ENCODE measurements around the gene OR10A6. TPM values are rescaled to one million over a fixed set of nuclear protein-coding genes. Genes with fewer than 3 reads are reported as not detected.

The OR10A6 gene
- total RNA-seq, 4 donors from 2014 or later = not detected

DNA sequence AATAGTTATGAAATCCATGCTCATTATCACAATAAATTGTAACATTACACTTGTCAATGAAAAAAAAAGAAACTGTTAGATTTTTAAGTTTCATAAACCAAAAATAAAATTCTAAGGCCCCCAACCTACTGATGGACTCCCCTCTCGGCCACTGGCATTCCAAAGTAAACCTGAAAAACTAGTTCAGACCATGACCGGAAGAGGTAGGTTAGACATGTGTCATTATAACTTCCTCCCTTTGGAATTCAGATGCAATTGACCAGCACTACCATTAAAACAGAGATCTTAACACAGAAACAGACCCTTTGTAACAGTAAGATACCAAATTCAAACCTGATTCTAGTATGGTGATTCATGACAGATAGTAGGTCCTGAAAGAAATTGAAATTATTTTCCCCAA lies 12.9 kb downstream of the OR10A6 start:
- ATAC-seq (ENCODE audit: low FRiP score) = no peak
- no peak for DNase-seq (ENCODE audit: low spot score)
- TF ChIP-seq, protein P1, sequence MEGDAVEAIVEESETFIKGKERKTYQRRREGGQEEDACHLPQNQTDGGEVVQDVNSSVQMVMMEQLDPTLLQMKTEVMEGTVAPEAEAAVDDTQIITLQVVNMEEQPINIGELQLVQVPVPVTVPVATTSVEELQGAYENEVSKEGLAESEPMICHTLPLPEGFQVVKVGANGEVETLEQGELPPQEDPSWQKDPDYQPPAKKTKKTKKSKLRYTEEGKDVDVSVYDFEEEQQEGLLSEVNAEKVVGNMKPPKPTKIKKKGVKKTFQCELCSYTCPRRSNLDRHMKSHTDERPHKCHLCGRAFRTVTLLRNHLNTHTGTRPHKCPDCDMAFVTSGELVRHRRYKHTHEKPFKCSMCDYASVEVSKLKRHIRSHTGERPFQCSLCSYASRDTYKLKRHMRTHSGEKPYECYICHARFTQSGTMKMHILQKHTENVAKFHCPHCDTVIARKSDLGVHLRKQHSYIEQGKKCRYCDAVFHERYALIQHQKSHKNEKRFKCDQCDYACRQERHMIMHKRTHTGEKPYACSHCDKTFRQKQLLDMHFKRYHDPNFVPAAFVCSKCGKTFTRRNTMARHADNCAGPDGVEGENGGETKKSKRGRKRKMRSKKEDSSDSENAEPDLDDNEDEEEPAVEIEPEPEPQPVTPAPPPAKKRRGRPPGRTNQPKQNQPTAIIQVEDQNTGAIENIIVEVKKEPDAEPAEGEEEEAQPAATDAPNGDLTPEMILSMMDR (IDR thresholded peaks at IDR 0.05) = no peak

DNA sequence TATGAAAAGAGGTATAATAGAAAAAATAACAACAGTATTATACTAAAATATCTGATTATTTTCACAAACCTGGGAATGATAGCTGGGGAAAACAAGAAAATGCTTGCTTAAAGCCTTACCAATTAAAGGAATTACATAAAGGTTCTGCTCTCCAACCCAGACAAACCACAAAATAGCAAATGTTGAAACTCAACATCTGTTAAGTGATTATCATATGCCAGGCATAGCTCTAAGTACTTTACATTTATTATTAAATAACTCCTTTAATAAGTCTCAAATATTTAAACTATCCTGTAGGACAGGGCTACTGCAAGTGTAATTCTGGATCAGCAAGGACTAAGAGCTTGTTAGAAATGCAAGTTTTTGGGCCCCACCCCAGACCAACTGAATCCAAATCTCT lies 20.1 kb downstream of the OR10A6 start:
- DNase-seq (ENCODE audit: low spot score) (no peak), ATAC-seq (ENCODE audit: low FRiP score) (no peak)
- TF ChIP-seq, protein P1 (IDR thresholded peaks at IDR 0.05) = no peak

DNA sequence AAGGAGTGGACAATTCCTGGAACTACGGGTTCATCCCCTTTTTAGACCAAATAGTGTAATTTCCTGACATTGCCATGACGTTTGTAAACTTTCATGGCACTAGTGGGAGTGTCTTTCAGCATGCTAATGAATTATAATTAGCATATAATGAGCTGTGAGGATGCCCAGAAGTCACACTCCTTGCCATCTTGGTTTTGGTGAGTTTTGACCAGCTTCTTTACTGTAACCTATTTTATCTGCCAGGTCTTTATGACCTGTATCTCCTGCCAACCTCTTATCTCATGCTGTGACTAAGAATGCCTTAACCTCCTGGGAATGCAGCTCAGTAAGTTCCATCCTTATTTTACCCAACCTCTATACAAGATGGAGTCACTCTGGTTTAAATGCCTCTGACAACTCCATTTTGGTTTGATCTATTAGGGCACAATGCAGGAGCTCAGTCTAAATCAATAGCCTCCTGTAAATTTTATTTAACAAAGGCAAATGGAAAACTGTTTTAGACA lies 20.7 kb downstream of the OR10A6 start:
- TF ChIP-seq, protein P1 (IDR thresholded peaks at IDR 0.05) = no peak
- ATAC-seq (ENCODE audit: low FRiP score) (no peak), DNase-seq (ENCODE audit: low spot score) (no peak)

DNA sequence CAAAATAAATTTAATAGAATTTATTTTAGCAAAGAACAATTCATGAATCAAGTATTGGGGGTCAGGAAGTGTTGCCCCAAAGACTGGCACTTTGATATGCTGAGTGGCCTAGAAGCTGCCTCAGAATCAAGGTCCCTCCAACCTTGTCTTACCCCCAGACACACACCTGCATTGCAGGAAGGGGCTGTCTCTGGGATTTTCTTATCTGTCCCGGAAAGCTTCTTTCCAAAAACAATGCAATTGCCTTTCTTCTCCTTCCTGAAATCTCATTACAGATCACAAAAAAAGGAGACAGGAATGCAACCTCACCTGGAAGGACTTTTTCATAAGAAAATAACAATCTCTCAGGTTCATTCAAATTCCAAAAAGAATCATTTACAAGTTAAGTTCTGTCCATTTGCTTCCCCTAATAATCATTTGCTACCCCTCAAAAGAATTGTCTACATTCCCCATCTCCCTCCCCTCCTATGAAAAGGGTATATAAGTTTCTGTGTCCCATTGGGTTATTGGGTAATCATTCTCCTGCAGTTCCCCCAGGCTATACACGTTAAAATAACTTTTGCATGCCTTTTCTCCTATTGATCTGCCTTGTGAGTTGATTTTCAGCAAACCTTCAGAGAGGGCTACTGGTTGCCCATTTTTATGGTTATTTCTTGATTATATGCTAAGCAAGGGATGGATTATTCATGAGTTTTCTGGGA lies 21.3 kb downstream of the OR10A6 start:
- no peak for ATAC-seq (ENCODE audit: low FRiP score)
- no peak for DNase-seq (ENCODE audit: low spot score)
- TF ChIP-seq, protein P1 (IDR thresholded peaks at IDR 0.05) = no peak

DNA sequence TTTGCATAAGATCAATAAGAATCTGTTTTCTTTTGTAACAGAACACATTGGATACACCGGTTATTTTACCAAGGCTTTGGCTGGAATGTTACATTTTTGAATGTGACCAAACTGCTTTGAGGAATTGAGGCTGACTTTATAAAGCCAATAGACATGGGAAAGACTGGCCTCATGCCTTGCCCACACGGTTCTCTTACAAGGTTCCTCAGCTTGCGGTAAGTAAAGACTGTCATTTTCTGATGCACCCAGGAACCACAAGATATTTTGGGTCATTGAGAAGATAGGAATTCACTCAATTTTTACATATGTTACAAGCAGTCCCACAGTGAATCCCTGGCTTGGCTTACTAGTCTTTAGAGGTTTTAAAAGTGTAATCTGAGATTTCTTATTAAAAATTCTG lies 23.9 kb downstream of the OR10A6 start:
- TF ChIP-seq, protein P1 (IDR thresholded peaks at IDR 0.05) = no peak
- DNase-seq (ENCODE audit: low spot score) (no peak), ATAC-seq (ENCODE audit: low FRiP score) (no peak)

DNA sequence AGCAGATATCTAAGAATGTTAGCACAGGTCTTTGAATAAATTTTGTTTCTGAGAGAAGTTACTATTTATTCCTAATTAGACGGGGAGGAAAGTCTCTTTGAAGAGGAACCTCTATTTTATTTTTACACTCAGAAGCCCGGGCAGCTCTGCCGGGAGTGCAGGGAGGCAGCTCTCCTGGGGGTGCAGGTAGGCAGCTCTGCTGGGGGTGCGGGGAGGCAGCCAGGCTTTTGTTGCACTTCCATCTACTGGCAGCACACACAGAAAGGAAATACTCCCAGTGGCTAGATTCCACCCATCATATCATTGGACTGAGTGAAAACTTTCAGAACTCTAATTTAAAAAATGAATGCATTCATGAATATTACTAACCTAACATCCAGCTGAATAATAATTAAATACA lies 24.6 kb downstream of the OR10A6 start:
- no peak for DNase-seq (ENCODE audit: low spot score)
- TF ChIP-seq, protein P1 (IDR thresholded peaks at IDR 0.05) = no peak
- ATAC-seq (ENCODE audit: low FRiP score) = no peak

DNA sequence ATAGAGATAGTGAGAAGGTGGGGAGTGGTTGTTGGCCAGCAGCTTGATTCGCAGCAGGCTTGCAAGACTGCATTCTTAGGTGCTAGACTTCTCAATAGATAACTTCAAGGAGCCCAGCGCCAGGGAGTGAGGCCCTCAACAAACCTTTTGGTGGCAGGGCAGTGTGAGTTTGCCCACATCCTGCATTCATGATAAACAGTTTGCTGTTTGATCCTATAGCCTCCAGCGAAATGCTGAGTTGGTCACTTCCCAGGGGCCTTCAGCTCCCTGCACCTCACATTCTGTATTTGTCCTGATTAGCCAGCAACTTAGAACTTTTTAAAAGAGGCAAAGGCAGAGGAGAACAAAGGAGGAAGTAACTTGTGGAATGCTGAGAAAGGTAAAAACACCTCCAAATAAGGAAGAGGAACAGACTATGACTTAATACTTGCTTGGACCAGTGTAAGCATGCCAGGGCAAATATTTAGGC lies 25.1 kb downstream of the OR10A6 start:
- no peak for DNase-seq (ENCODE audit: low spot score)
- no peak for ATAC-seq (ENCODE audit: low FRiP score)
- TF ChIP-seq, protein P1 (IDR thresholded peaks at IDR 0.05) = no peak

All from omental fat pad (tissue), 4 donors.